GM23338 (cell line): Measurements from ENCODE around the gene CHN2.

Experiments
- CREB1 ChIP-seq: fragments of 250-450 bp; sonication (Bioruptor Pico); IDR thresholded peaks from 2 replicates; pipeline ENCODE4 v1.5.0; 2020; ENCODE audit warnings: low read depth, mild to moderate bottlenecking, moderate library complexity
- EZH2 ChIP-seq: fragments of 200-600 bp; sonication (generic); IDR thresholded peaks from one replicate; pipeline ENCODE4 v1.8.0; 2017; ENCODE audit warnings: antibody characterized with exemption, mild to moderate bottlenecking, low read depth; ENCODE audit not compliant: unreplicated experiment
- EZH2phosphoT487 ChIP-seq: fragments of 200-600 bp; sonication (generic); IDR thresholded peaks from one replicate; pipeline ENCODE4 v1.8.1; 2018; ENCODE audit warnings: antibody characterized with exemption; ENCODE audit not compliant: unreplicated experiment
- POLR2AphosphoS5 ChIP-seq: IDR thresholded peaks from 2 replicates; pipeline ENCODE4 v1.6.1; 2016; ENCODE audit warnings: antibody characterized with exemption, low read depth
- ZNF331 ChIP-seq: fragments of 250-450 bp; sonication (Bioruptor Pico); IDR thresholded peaks from 2 replicates; pipeline ENCODE4 v1.5.0; 2020; ENCODE audit warnings: low read depth, mild to moderate bottlenecking, moderate library complexity
- TF ChIP-seq, protein P1 (sequence below), 2 experiments: fragments of 200-600 bp in 1 of 2; sonication (generic) in 1 of 2; conservative IDR thresholded peaks; 2 replicates each; pipeline versions ENCODE4 v1.5.1 to v1.6.1; 2016 to 2017; ENCODE audit warnings: antibody characterized with exemption in 2 of 2, low read depth in 2 of 2, mild to moderate bottlenecking in 2 of 2, moderate library complexity in 1 of 2
- TF ChIP-seq, protein P2 (sequence below): IDR thresholded peaks from one replicate; pipeline ENCODE4 v1.6.1; 2018; ENCODE audit warnings: antibody characterized with exemption; ENCODE audit not compliant: unreplicated experiment

DNA sequence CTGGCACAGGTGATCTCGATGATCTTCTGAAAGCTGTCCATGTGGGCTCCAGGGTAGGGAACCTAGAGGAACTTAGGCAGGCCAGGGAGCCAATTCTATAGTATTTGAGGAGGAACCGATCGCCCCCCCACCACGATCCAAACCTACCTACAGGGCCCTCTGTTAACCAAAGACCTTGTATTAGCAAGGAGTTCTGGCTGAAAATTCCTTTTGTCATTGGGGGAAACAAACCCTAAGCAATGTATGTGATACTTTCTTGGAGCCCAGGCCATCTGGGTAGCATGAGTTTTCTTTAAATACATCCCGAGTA lies 62.1 kb downstream of the CHN2 start:
- TF ChIP-seq, protein P1, sequence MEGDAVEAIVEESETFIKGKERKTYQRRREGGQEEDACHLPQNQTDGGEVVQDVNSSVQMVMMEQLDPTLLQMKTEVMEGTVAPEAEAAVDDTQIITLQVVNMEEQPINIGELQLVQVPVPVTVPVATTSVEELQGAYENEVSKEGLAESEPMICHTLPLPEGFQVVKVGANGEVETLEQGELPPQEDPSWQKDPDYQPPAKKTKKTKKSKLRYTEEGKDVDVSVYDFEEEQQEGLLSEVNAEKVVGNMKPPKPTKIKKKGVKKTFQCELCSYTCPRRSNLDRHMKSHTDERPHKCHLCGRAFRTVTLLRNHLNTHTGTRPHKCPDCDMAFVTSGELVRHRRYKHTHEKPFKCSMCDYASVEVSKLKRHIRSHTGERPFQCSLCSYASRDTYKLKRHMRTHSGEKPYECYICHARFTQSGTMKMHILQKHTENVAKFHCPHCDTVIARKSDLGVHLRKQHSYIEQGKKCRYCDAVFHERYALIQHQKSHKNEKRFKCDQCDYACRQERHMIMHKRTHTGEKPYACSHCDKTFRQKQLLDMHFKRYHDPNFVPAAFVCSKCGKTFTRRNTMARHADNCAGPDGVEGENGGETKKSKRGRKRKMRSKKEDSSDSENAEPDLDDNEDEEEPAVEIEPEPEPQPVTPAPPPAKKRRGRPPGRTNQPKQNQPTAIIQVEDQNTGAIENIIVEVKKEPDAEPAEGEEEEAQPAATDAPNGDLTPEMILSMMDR (conservative IDR thresholded peaks at IDR 0.05; ENCODE audit: low read depth in 2 of 2) = no peak
- TF ChIP-seq EZH2 (no peak), POLR2AphosphoS5 (no peak), CREB1 (CRISPR knock-in tag) (no peak), EZH2phosphoT487 (no peak), ZNF331 (no peak)
- TF ChIP-seq, protein P2, sequence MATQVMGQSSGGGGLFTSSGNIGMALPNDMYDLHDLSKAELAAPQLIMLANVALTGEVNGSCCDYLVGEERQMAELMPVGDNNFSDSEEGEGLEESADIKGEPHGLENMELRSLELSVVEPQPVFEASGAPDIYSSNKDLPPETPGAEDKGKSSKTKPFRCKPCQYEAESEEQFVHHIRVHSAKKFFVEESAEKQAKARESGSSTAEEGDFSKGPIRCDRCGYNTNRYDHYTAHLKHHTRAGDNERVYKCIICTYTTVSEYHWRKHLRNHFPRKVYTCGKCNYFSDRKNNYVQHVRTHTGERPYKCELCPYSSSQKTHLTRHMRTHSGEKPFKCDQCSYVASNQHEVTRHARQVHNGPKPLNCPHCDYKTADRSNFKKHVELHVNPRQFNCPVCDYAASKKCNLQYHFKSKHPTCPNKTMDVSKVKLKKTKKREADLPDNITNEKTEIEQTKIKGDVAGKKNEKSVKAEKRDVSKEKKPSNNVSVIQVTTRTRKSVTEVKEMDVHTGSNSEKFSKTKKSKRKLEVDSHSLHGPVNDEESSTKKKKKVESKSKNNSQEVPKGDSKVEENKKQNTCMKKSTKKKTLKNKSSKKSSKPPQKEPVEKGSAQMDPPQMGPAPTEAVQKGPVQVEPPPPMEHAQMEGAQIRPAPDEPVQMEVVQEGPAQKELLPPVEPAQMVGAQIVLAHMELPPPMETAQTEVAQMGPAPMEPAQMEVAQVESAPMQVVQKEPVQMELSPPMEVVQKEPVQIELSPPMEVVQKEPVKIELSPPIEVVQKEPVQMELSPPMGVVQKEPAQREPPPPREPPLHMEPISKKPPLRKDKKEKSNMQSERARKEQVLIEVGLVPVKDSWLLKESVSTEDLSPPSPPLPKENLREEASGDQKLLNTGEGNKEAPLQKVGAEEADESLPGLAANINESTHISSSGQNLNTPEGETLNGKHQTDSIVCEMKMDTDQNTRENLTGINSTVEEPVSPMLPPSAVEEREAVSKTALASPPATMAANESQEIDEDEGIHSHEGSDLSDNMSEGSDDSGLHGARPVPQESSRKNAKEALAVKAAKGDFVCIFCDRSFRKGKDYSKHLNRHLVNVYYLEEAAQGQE = no peak
